Dendritic cell treated with granulocyte-macrophage colony-stimulating factor and Interleukin-4, amounts not matched to agents 40 ng/mL and 50 ng/mL, for 4 days (primary cell): ENCODE measurements around the gene DYNC2LI1.

Experiments used
- H3K27ac Mint-ChIP-seq: one replicate; pipeline ENCODE4 v1.8.0; 2022; ENCODE audit warnings: mild to moderate bottlenecking, mixed read lengths
- H3K27me3 Mint-ChIP-seq: one replicate; pipeline ENCODE4 v1.8.0; 2022; ENCODE audit warnings: mild to moderate bottlenecking, mixed read lengths
- H3K36me3 Mint-ChIP-seq: one replicate; pipeline ENCODE4 v1.8.0; 2022; ENCODE audit warnings: low read depth, mixed read lengths
- H3K4me1 Mint-ChIP-seq: one replicate; pipeline ENCODE4 v1.8.0; 2022; ENCODE audit warnings: low read depth, mixed read lengths
- H3K4me3 Mint-ChIP-seq: one replicate; pipeline ENCODE4 v1.8.0; 2022; ENCODE audit warnings: mild to moderate bottlenecking, moderate library complexity, mixed read lengths
- H3K9me3 Mint-ChIP-seq: one replicate; pipeline ENCODE4 v1.8.0; 2022; ENCODE audit warnings: mixed read lengths
- intact Hi-C: fragments of 100-400 bp; cut with micrococcal nuclease; formaldehyde crosslinking; loops from one replicate; pipeline ENCODE4 v1.15.0; 2022

The DYNC2LI1 gene

GRCh38 chr2:43787895-43788294, 14.1 kb downstream of the DYNC2LI1 start:
- no peak overlapping the region for H3K27ac Mint-ChIP-seq
- H3K27me3 Mint-ChIP-seq = no peaks in the 10 kb centered on the region
- H3K36me3 Mint-ChIP-seq = no peaks in the 10 kb centered on the region
- H3K4me1 Mint-ChIP-seq = peaks cover 5% of the 10 kb centered on the region
- intact Hi-C loops = no loop called here
- H3K9me3 Mint-ChIP-seq = no peaks in the 10 kb centered on the region
- H3K4me3 Mint-ChIP-seq = no peak overlapping the region

GRCh38 chr2:43788646-43789045, 14.8 kb downstream of the DYNC2LI1 start:
- H3K4me1 Mint-ChIP-seq = peaks cover 5% of the 10 kb centered on the region
- no peak overlapping the region for H3K4me3 Mint-ChIP-seq
- no peak overlapping the region for H3K27ac Mint-ChIP-seq
- no peaks in the 10 kb centered on the region for H3K9me3 Mint-ChIP-seq
- H3K27me3 Mint-ChIP-seq = no peaks in the 10 kb centered on the region
- no peaks in the 10 kb centered on the region for H3K36me3 Mint-ChIP-seq
- intact Hi-C loops = no loop called here

- Mint-ChIP-seq H3K4me3 (no peak overlapping the region), H3K27ac (no peak overlapping the region), H3K9me3 (no peaks in the 10 kb centered on the region), H3K27me3 (no peaks in the 10 kb centered on the region), H3K4me1 (peaks cover 7% of the 10 kb centered on the region), H3K36me3 (no peaks in the 10 kb centered on the region)
- intact Hi-C loops = no loop called here
Measured at GRCh38 chr2:43790147-43790546, 16.3 kb downstream of the DYNC2LI1 start.

GRCh38 chr2:43791035-43791765, 17.4 kb downstream of the DYNC2LI1 start:
- Mint-ChIP-seq H3K36me3 (no peaks in the 10 kb centered on the region), H3K27me3 (no peaks in the 10 kb centered on the region), H3K4me1 (peaks cover 5% of the 10 kb centered on the region), H3K27ac (no peak overlapping the region), H3K9me3 (no peaks in the 10 kb centered on the region), H3K4me3 (no peak overlapping the region)
- intact Hi-C loops = no loop called here

GRCh38 chr2:43792653-43793052, 18.8 kb downstream of the DYNC2LI1 start:
- H3K9me3 Mint-ChIP-seq = no peaks in the 10 kb centered on the region

GRCh38 chr2:43794956-43795355, 21.1 kb downstream of the DYNC2LI1 start:
- H3K4me3 Mint-ChIP-seq = no peak overlapping the region
- H3K27me3 Mint-ChIP-seq = no peaks in the 10 kb centered on the region
- no peak overlapping the region for H3K27ac Mint-ChIP-seq
- H3K36me3 Mint-ChIP-seq = no peaks in the 10 kb centered on the region
- intact Hi-C loops = no loop called here
- no peaks in the 10 kb centered on the region for H3K9me3 Mint-ChIP-seq
- peaks cover 10% of the 10 kb centered on the region for H3K4me1 Mint-ChIP-seq

More at GRCh38 chr2:43792653-43793052, 18.8 kb downstream of the DYNC2LI1 start:
- Mint-ChIP-seq H3K27me3 (no peaks in the 10 kb centered on the region), H3K4me3 (no peak overlapping the region), H3K4me1 (peaks cover 5% of the 10 kb centered on the region), H3K27ac (no peak overlapping the region), H3K36me3 (no peaks in the 10 kb centered on the region)
- intact Hi-C loops = no loop called here

- no peak overlapping the region for H3K27ac Mint-ChIP-seq
- H3K4me1 Mint-ChIP-seq = peaks cover 10% of the 10 kb centered on the region
- H3K36me3 Mint-ChIP-seq = no peaks in the 10 kb centered on the region
- no peaks in the 10 kb centered on the region for H3K9me3 Mint-ChIP-seq
- no peaks in the 10 kb centered on the region for H3K27me3 Mint-ChIP-seq
- H3K4me3 Mint-ChIP-seq = no peak overlapping the region
- intact Hi-C loops = no loop called here
Measured at GRCh38 chr2:43796206-43796605, 22.4 kb downstream of the DYNC2LI1 start.

GRCh38 chr2:43798300-43798699, 24.5 kb downstream of the DYNC2LI1 start:
- Mint-ChIP-seq H3K9me3 (no peaks in the 10 kb centered on the region), H3K4me1 (peaks cover 10% of the 10 kb centered on the region), H3K4me3 (no peak overlapping the region), H3K36me3 (no peaks in the 10 kb centered on the region), H3K27me3 (no peaks in the 10 kb centered on the region), H3K27ac (no peak overlapping the region)
- intact Hi-C loops = no loop called here

- no peaks in the 10 kb centered on the region for H3K36me3 Mint-ChIP-seq
- no peak overlapping the region for H3K4me3 Mint-ChIP-seq
- H3K4me1 Mint-ChIP-seq = peaks cover 5% of the 10 kb centered on the region
- H3K27me3 Mint-ChIP-seq = no peaks in the 10 kb centered on the region
- intact Hi-C loops = no loop called here
- no peaks in the 10 kb centered on the region for H3K9me3 Mint-ChIP-seq
- no peak overlapping the region for H3K27ac Mint-ChIP-seq
Measured at GRCh38 chr2:43800894-43801293, 27.1 kb downstream of the DYNC2LI1 start.

- H3K4me1 Mint-ChIP-seq = peaks cover 5% of the 10 kb centered on the region
- no peak overlapping the region for H3K4me3 Mint-ChIP-seq
- H3K27me3 Mint-ChIP-seq = no peaks in the 10 kb centered on the region
- H3K36me3 Mint-ChIP-seq = no peaks in the 10 kb centered on the region
- no peaks in the 10 kb centered on the region for H3K9me3 Mint-ChIP-seq
- H3K27ac Mint-ChIP-seq = no peak overlapping the region
- intact Hi-C loops = no loop called here
Measured at GRCh38 chr2:43802135-43802534, 28.3 kb downstream of the DYNC2LI1 start.

- no peaks in the 10 kb centered on the region for H3K27me3 Mint-ChIP-seq
- intact Hi-C loops = no loop called here
Measured at GRCh38 chr2:43803113-43803512, 29.3 kb downstream of the DYNC2LI1 start.

GRCh38 chr2:43806719-43807031, 32.8 kb downstream of the DYNC2LI1 start:
- Mint-ChIP-seq H3K36me3 (no peaks in the 10 kb centered on the region), H3K27me3 (no peaks in the 10 kb centered on the region), H3K4me1 (no peaks in the 10 kb centered on the region), H3K9me3 (no peaks in the 10 kb centered on the region), H3K27ac (no peak overlapping the region), H3K4me3 (no peak overlapping the region)
- intact Hi-C loops = no loop called here

More at GRCh38 chr2:43803113-43803512, 29.3 kb downstream of the DYNC2LI1 start:
- Mint-ChIP-seq H3K36me3 (no peaks in the 10 kb centered on the region), H3K4me1 (peaks cover 5% of the 10 kb centered on the region), H3K9me3 (no peaks in the 10 kb centered on the region), H3K4me3 (no peak overlapping the region), H3K27ac (no peak overlapping the region)

- Mint-ChIP-seq H3K4me3 (no peak overlapping the region), H3K36me3 (no peaks in the 10 kb centered on the region), H3K9me3 (no peaks in the 10 kb centered on the region), H3K4me1 (no peaks in the 10 kb centered on the region), H3K27me3 (no peaks in the 10 kb centered on the region), H3K27ac (no peak overlapping the region)
- intact Hi-C loops = no loop called here
Measured at GRCh38 chr2:43810452-43810851, 36.6 kb downstream of the DYNC2LI1 start.

GRCh38 chr2:43810888-43811287, 37.0 kb downstream of the DYNC2LI1 start:
- H3K4me3 Mint-ChIP-seq = no peak overlapping the region
- H3K36me3 Mint-ChIP-seq = no peaks in the 10 kb centered on the region
- H3K27ac Mint-ChIP-seq = no peak overlapping the region
- H3K4me1 Mint-ChIP-seq = no peaks in the 10 kb centered on the region
- no peaks in the 10 kb centered on the region for H3K9me3 Mint-ChIP-seq
- intact Hi-C loops = no loop called here
- H3K27me3 Mint-ChIP-seq = no peaks in the 10 kb centered on the region

GRCh38 chr2:43812006-43812405, 38.2 kb downstream of the DYNC2LI1 start:
- intact Hi-C loops = no loop called here
- Mint-ChIP-seq H3K9me3 (no peaks in the 10 kb centered on the region), H3K4me1 (no peaks in the 10 kb centered on the region), H3K27me3 (no peaks in the 10 kb centered on the region), H3K27ac (no peak overlapping the region), H3K36me3 (no peaks in the 10 kb centered on the region), H3K4me3 (no peak overlapping the region)
